B cell (primary cell): ENCODE results near the gene NCS1.

Experiments used
- EZH2 ChIP-seq: IDR thresholded peaks from 2 replicates; pipeline ENCODE4 v1.6.1; 2012; ENCODE audit warnings: borderline replicate concordance, low read depth, mild to moderate bottlenecking, moderate library complexity, low read length; ENCODE audit not compliant: insufficient read depth, poor library complexity, severe bottlenecking
- TF ChIP-seq, protein P1 (sequence below): fragments of 200-600 bp; IDR thresholded peaks from one replicate; pipeline ENCODE4 v1.8.0; 2022; ENCODE audit warnings: antibody characterized with exemption, mild to moderate bottlenecking

GRCh38 chr9:130286072-130286770, 114.0 kb downstream of the NCS1 start:
- TF ChIP-seq, protein P1, sequence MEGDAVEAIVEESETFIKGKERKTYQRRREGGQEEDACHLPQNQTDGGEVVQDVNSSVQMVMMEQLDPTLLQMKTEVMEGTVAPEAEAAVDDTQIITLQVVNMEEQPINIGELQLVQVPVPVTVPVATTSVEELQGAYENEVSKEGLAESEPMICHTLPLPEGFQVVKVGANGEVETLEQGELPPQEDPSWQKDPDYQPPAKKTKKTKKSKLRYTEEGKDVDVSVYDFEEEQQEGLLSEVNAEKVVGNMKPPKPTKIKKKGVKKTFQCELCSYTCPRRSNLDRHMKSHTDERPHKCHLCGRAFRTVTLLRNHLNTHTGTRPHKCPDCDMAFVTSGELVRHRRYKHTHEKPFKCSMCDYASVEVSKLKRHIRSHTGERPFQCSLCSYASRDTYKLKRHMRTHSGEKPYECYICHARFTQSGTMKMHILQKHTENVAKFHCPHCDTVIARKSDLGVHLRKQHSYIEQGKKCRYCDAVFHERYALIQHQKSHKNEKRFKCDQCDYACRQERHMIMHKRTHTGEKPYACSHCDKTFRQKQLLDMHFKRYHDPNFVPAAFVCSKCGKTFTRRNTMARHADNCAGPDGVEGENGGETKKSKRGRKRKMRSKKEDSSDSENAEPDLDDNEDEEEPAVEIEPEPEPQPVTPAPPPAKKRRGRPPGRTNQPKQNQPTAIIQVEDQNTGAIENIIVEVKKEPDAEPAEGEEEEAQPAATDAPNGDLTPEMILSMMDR, result no peak
- no peak for TF ChIP-seq EZH2
